Kidney glomerular epithelial cell (primary cell): Measurements from ENCODE around the gene GABBR2.
A peak's percentile ranks its signal among the peaks of the same experiment; 100 is the strongest.
"Not testable (repeated sequence)": the region's sequence is repeated elsewhere in the genome, so short reads cannot be mapped to it uniquely, and the experiment has no call there.

ENCODE experiments used
- DNase-seq: peaks from one replicate; lab custom pipeline; 2025; lab: John Stamatoyannopoulos, UW

The GABBR2 gene

DNA sequence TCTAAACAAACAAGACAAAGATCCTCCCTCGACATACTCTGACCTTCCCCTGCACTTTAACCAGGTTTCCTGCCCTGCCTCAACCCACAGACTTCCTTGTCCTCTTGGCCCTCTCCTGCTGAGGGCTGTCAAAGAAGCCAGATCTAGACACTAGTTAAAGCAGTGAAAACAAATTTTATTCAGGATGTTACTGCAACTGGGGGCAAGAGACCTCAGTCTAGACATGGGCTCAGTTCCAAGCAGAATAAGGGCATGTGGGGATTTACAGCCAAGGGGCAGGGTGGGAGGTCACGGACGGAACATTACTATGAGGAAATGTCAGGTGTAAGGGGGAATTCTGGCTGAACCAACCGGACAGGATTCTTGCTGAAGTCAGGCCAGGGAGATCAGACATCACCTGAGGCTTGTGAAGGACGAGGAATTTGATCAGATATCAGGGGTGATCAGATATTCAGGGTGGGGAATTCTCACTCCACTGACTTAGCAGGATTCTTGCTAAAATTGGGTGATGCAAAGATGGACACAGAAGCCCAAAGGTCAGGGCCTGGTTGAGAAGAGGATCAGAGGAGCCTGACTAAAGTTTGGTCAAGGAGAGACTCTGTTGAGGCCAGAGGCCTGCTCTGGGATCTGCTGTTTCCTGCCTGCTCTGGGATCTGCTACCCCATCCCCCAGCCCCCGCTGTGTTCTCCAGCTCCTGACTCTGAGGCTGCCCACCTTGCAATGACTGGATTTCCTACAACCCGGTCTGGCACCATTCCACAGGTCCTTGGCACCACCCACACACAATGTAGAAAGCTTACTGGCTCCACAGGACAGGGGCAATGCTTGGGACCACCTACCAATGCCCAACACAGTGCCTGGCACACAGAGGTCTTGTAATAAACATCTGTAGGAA lies 21.5 kb downstream of the GABBR2 start:
- DNase-seq, result no peak

DNA sequence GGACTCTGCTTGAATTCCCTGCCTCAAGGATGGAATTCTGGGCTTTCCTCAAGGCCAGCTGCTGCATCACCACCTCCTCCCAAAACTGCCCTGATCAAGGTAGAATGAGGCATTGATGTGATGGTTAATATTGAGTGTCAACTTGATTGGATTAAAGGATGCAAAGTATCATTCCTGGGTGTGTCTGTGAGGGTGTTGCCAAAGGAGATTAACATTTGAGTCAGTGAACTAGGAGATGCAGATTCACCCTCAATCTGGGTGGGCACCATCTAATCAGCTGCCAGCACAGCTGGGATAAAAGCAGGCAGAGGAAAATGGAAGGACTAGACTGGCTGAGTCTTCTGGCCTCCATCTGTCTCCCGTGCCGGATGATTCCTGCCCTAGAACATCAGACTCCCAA lies 23.9 kb downstream of the GABBR2 start:
- not testable (repeated sequence) for DNase-seq

DNA sequence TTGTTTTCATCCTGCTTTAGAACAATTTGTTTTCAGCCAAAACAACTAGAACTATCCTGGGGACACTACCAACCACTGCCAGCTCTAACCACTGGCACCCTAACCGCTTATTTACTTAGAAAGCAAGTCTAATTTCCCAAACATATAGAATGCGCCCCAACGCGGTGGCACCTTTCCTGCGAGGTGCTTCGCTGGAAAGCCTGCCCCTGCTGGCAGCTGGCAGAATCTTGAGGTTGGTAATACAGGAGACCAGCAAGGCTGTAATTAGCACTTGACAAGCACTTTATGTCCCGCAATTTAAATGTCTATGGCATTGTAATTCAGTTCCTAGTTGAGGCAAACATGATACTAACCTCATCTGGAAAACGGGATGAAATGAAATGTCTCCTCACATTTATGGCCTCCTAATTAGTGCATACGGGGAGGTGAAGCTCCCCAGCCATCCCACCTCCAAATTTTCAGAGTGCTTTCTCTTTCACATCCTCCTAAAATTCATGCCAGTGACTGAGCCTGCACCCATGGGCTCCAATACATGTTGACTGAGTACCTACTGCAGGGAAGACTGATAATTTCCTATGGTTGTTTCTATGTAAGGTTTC lies 30.4 kb downstream of the GABBR2 start:
- DNase-seq, result no peak

DNA sequence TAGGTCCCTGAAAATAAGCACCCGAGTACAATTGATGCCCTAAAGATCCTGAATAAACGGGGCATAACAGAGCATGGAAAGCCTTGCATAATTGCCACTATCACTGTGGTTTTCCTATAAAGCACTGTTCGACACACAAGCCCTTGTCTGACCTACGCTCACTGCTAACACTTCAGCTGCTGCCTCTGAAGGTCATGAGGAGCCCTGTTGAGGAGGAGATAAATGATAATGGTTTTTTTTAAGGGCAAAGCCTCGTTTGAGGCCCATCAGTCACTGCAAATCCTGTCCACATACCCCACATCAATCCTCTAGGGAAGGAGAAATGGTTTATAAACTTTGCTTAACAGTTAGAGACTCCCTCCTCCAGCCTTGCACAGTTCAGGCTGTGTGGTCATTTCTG lies 35.1 kb downstream of the GABBR2 start:
- no peak for DNase-seq

DNA sequence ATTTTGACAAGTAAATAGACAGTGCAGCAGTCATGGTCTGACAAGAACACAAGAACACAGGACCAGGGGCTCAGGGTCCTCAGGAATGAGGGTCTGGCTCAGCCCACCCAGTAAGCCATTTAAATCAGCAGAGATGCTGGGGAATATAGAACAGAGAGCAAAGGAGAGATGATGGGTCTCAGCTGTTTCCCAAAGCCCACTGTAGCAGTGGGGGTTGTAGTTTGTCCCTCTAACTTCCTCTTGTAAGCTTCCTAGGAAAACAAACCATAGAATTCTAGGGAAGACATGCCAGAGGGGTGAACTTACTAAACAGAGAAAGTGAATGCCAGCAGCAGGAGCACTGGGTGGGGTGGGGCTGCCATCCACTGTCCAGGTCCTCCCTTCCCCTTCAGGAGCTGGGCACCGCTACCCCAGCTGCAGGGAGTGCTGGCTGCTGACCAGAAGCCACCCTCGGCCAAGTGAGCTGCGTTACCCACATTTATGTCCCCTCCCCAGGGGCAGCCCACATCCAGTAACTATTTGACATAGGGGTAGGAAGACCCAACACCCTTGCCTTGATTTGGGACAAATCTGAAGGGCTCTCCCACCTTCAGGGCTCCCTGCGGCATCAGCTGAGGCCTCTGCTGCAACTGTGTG lies 41.6 kb downstream of the GABBR2 start:
- no peak for DNase-seq

DNA sequence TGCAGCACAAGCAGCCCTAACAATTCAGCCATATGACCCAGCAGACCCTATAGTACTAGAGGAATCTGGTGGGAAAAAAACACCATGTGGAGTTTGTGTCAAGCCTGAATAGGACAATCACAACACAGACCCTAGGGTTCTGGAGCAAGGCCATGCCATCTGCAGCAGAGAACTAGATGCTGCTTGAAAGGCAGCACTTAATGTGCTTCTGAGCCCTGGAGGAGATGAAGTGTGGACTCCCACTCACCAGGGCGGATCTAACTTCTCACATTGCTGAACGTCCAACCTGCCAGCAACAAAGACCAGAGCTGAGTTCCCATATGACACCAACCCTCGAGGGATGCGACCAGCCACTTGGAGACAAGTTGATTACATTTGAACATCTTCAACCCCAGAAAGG lies 43.2 kb downstream of the GABBR2 start:
- no peak for DNase-seq

DNA sequence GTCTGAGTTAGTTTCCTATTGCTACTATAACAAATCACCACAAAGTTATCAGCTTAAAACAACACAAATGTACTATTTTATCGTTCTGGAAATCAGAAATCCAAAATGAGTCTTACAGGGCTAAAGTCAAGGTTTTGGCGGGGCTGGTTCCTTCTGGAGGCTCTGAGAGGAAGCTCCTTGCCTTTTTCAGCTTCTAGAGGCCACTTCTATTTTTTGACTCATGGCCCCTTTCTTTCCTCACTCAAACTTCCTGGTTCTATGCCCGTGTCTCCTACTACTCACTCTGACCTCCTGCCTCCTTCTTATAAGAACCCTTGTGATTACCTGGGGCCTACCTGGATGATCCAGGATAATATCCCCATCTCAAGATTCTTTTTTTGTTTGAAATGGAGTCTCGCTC lies 48.2 kb downstream of the GABBR2 start:
- DNase-seq, result no peak

DNA sequence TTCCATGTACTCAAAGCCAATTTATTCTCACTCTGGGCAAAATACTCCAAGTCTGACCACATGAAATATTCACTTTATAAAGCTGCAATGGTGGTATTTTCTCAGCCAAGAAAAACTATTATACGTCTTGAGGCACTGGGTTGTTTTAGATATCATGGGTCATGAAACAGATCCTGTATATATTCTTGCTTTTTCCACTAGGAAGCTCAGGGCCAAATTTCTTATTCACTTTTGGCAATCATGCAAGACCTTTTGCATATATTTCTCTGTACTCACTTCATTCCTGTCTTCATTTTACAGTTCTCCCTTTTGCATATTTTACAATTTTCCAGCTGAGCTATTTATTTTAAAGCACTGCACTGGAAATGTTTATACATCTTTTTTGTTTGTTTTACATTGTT lies 49.8 kb downstream of the GABBR2 start:
- peak; percentile 20 for DNase-seq

DNA sequence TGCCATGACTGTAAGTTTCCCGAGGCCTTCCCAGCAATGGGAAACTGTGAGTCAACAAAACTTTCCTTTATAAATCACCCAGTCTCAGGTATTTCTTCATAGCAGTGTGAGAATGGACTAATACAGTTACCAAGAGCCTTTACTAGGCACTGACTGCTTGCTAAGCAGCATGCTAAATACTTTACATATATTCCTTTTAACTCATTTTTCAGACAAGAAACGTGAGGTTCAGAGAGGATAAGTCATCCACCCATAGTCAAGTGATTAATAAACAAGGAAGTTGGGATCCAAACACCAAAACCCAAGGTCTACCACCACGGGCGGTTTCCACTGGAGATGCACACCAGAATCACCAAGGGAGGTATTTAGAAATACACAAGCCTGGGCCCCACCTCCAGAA lies 50.8 kb downstream of the GABBR2 start:
- no peak for DNase-seq

DNA sequence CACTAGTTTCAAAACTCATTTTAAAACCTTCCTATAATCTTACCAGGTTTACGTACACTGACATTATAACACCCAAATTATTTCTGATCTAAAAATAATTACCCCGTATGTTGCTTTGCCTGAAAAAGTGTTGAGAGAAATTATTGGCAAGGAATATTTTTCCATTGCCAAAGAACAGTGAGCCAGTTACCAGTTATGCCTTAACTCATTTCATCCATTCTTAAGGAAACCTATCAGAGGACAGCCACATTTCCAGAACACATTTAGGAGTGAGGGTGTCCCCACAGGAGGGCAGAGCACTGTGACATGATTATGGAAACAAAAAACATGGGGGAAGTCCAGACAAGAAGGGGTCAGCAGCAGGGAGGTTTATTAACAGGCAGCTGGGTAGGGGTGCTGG lies 52.2 kb downstream of the GABBR2 start:
- no peak for DNase-seq

DNA sequence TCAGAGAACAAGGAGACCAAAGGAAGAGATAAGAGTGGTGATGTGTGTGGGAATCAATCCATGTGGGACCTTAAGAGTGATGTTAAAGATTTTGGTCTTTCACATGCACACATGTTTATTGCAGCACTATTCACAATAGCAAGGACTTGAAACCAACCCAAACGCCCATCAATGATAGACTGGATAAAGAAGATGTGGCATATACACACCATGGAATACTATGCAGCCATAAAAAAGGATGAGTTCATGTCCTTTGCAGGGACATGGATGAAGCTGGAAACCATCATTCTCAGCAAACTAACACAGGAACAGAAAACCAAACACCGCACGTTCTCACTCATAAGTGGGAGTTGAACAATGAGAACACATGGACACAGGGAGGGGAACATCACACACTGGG lies 53.3 kb downstream of the GABBR2 start:
- DNase-seq, result not testable (repeated sequence)

DNA sequence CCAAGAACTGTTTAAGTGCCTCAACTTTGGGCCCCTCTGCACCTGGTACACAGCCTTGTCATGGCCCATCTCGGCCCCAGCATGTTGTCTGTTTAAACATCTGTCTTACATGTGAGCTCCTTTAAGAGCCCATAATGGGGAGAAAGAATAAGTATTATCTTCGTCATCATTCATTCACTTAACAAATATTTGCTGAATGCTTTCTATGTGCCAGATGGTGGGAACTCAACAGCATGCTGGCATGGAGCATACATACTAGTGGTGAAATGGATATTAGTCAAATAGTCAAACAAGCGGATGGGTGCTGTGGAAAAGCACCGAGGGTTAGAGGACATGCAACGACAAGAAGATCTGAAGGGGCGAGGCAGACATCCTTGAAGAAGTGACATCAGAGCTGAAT lies 54.5 kb downstream of the GABBR2 start:
- no peak for DNase-seq

DNA sequence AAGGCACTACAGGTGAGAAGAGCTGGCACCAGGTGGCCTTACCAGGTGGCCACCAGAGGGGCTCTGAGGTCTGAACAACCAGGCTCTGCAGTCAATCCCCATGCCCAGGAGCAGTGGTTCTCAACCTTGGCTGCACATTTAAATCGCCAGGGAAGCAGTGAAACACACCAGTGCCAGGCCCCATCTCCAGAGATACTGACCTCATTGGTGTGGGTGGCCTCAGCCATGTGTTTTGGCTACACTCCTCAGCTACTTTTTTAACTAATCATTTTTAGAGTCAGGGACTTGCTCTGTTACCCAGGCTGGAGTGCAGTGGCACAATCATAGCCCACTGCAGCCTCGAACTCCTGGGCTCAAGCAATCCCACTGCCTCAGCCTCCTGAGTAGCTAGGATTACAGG lies 56.0 kb downstream of the GABBR2 start:
- DNase-seq, result no peak

DNA sequence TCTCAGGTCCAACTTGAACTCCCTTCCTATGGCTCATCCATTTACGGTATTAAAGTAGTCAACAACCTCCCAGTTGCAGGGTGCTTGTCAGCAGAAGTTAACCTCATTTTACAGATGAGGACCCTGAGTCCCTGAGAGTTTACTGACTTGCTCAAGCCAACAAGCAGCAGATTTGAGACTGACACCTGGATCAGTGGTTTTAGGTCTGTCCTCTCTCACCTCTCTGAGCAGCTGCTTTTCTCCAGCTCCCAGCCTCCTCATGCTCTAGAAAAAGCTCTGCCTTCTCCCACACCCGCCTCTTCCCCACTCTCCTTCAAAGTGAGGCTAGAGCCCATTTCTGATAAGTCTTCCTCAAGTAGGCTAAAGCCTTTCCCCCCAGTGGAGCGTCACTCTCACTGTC lies 56.4 kb downstream of the GABBR2 start:
- no peak for DNase-seq

DNA sequence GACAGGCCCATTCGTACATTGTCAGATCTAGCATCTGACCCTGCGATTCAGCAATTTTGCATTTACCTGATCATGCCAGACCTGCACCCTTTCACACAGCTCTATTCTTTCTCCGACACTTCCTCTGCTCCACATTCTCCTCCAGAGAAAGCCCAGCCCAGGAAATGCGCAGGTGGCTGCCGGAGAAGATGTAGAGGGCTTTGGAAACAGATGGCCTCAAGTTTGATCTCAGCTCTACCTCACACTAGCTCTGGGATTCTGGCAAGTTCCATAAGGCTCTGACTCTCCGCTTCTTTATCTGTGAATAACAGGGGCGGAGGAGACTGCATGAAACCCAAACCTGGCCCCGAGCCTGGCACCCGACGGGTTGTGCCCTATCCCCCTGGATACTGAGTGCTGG lies 61.5 kb downstream of the GABBR2 start:
- DNase-seq, result no peak

DNA sequence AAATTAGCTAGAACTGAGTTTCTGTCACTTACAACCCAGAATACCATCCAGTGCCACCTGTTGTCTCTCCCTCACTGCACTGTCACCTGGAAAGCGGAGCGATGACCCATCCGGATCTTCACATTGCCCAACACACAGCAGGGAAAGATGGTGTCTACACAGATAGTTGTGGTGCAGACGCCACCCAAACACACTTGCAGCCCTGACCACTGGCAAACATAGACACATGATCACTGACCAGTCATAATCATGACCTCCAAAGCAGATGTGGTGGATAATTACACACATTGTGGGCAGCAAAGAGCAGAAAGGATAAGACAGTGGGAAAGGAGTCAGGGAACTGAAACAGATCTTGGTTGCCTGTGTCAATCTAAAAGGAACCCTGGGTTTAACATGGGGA lies 64.7 kb downstream of the GABBR2 start:
- no peak for DNase-seq

DNA sequence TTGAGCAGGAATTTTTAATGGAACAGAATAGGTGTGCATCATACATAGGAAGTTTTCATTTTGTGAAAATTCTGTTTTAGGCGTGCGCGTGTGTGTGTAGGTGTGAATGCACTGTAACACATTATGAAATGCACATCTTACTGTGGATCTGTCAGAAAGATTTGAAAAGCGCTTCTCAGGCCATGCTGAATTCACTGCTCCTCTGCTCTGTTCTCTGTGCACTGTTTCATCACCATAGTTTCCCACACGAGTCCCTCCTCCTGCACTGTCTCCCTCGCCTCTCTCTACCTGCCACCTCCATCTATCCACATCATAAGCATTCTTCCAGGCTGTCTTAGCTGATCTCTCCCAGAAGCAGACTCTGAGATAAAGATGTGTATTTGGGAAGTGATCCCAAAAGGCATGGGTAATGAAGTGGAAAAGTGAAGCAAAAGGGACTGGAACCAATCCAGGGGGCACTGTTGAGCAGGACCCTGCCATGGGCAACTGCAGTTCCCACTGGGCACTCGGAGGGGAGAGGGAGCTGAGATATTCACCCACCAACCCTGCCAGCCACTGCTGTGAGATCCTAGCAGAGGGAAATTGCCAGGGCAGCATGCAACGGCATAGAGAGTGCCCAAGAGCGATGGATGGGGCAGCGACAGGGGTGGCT lies 65.9 kb downstream of the GABBR2 start:
- no peak for DNase-seq

DNA sequence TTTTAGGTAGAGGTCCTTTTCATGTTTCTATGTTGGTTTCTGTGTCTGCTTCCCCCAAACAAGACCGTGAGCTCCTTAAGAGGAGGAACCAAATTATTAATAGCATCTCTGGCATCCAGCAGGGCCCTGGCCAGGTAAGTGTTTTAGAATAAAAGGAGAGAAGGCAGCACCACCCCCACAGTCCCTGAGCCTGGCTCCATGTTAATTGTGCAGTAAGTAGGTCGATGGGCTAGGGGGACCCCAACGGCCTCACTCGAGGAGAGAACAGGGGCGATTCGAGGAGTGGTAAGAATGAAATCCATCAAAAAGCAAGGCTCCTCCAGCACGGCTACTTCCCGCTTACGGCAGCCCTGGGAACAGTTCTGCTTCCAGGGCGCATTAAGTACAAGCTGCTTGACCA lies 67.0 kb downstream of the GABBR2 start:
- DNase-seq, result no peak

DNA sequence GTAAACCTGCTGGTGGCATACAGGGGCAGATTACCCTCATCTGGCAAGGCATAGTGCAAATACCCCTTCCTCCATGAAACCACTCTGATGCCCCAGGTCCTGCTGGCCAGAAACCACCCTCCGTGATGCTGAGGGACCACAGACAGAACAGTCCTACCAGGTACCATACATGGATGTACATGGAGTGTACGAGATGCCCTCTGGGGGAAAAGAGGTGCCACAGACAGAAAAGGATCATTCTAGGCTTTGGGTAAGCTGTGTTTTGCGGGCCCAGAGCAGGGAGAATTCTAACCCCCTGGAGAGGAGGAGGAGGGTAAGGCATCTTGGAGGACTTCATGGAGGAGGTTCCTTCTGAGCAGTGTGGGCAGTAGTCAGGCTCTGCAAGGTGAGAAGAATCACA lies 68.3 kb downstream of the GABBR2 start:
- no peak for DNase-seq

DNA sequence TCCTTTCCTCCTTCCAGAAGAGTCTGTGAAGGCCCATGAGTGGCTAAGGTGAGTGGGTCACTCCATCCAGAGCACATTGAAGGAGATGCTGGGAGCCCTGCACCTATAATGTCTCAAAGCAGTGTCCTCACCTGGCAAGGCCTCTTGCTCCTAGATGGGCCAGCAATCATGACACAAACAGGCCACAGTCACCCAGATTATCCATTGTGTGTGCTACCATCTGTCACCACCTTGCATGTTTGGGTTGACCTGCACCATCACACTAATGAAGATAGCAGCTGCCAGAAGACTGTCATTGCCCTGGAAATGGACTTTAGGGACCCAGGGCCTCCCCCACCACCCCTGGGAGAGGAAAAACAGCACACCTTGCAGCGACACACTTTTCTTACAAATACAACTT lies 69.6 kb downstream of the GABBR2 start:
- DNase-seq, result no peak

DNA sequence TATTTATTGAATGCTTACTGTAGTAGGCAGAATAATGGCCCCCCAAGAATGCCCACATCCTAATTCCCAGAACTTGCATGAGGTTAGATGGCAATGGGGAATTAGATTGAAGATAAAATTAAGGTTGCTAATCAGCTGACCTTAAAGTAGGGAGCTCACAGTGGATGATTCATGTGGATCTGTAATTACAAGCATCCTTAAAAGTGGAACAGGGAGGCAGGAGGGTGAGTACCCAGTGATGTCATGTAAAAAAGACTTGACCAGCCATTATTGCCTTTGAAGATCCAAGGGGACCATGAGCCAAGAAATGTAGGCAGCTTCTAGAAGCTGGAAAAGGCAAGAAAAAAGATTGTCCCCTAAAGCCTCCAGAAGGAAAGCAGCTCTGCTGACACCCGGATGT lies 71.4 kb downstream of the GABBR2 start:
- no peak for DNase-seq

DNA sequence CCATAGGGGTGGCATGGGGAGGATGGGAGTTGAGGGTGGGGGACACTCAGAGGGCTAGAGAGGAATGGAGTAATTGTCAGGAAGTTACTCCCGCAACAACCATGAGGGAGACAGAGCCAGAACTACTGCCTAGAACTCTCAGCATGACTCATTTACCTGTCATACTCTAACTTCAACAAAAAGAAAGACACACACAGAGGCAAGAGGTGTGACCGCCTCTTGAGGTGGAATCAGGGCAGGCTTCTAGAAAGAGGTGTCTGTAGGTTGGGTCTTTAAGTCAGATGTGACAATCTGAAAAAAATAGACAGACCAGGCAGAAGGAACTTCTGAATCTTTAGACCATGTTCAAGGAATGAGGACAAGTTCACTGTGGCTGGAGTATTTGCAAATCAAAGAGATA lies 73.4 kb downstream of the GABBR2 start:
- DNase-seq, result peak; percentile 2
